ENCODE results near the gene SULT1A2.
"Not testable (repeated sequence)": the region's sequence is repeated elsewhere in the genome, so short reads cannot be mapped to it uniquely, and the experiment has no call there.

The SULT1A2 gene

GRCh38 chr16:28596840-28597691, at the start of gene SULT1A2:
SULT1A2 (minus strand) TSS chr16:28597050; CDS start chr16:28595930, 1,120 bp downstream.
- H3K9ac ChIP-seq (ENCODE audit: low read depth, low read length), result no peak within 1 kb of the TSS; the same call in 1 of the 2 replicates

GRCh38 chr16:28639959-28640358, 43.1 kb upstream of the SULT1A2 start:
- not testable (repeated sequence) for H3K4me1 ChIP-seq (ENCODE audit: insufficient read depth, low read length); H3K9ac ChIP-seq (ENCODE audit: low read depth, low read length); H3K9me3 ChIP-seq (ENCODE audit: control insufficient read depth, insufficient read depth, low read length)

More at GRCh38 chr16:28596840-28597691, at the start of gene SULT1A2:
- Histone ChIP-seq H3K36me3 (ENCODE audit: insufficient read depth, low read length) (no peaks in the 10 kb centered on the region), H3K9me3 (ENCODE audit: control insufficient read depth, insufficient read depth, low read length) (no peaks in the 10 kb centered on the region), H3K4me1 (ENCODE audit: insufficient read depth, low read length) (peaks cover 15% of the 10 kb centered on the region; the same call in 1 of the 2 replicates)

GRCh38 chr16:28638359-28638758, 41.5 kb upstream of the SULT1A2 start:
- not testable (repeated sequence) for H3K9me3 ChIP-seq (ENCODE audit: control insufficient read depth, insufficient read depth, low read length); H3K4me1 ChIP-seq (ENCODE audit: insufficient read depth, low read length); H3K36me3 ChIP-seq (ENCODE audit: insufficient read depth, low read length); H3K9ac ChIP-seq (ENCODE audit: low read depth, low read length)

More at GRCh38 chr16:28639959-28640358, 43.1 kb upstream of the SULT1A2 start:
- not testable (repeated sequence) for H3K36me3 ChIP-seq (ENCODE audit: insufficient read depth, low read length)

- H3K9me3 ChIP-seq (ENCODE audit: control insufficient read depth, insufficient read depth, low read length); H3K4me1 ChIP-seq (ENCODE audit: insufficient read depth, low read length); H3K9ac ChIP-seq (ENCODE audit: low read depth, low read length); H3K36me3 ChIP-seq (ENCODE audit: insufficient read depth, low read length): not testable (repeated sequence)
Measured at GRCh38 chr16:28637765-28638164, 40.9 kb upstream of the SULT1A2 start, which contains the start of gene NPIPB8. NPIPB8 (plus strand) TSS chr16:28638065; CDS start chr16:28638361, 296 bp downstream.

- H3K4me1 ChIP-seq (ENCODE audit: insufficient read depth, low read length); H3K36me3 ChIP-seq (ENCODE audit: insufficient read depth, low read length): not testable (repeated sequence)
Measured at GRCh38 chr16:28636093-28636823, 39.4 kb upstream of the SULT1A2 start.

GRCh38 chr16:28630905-28631304, 34.1 kb upstream of the SULT1A2 start:
- H3K9me3 ChIP-seq (ENCODE audit: control insufficient read depth, insufficient read depth, low read length); H3K4me1 ChIP-seq (ENCODE audit: insufficient read depth, low read length); H3K36me3 ChIP-seq (ENCODE audit: insufficient read depth, low read length): not testable (repeated sequence)

More at GRCh38 chr16:28636093-28636823, 39.4 kb upstream of the SULT1A2 start:
- not testable (repeated sequence) for H3K9me3 ChIP-seq (ENCODE audit: control insufficient read depth, insufficient read depth, low read length); H3K9ac ChIP-seq (ENCODE audit: low read depth, low read length)

GRCh38 chr16:28623172-28623711, 26.4 kb upstream of the SULT1A2 start:
- H3K4me1 ChIP-seq (ENCODE audit: insufficient read depth, low read length), result peaks cover 8% of the 10 kb centered on the region; the same call in 1 of the 2 replicates
- no peaks in the 10 kb centered on the region for H3K36me3 ChIP-seq (ENCODE audit: insufficient read depth, low read length)
- H3K9me3 ChIP-seq (ENCODE audit: control insufficient read depth, insufficient read depth, low read length), result no peaks in the 10 kb centered on the region
- no peak overlapping the region for H3K9ac ChIP-seq (ENCODE audit: low read depth, low read length)

More at GRCh38 chr16:28630905-28631304, 34.1 kb upstream of the SULT1A2 start:
- not testable (repeated sequence) for H3K9ac ChIP-seq (ENCODE audit: low read depth, low read length)

- H3K9me3 ChIP-seq (ENCODE audit: control insufficient read depth, insufficient read depth, low read length); H3K36me3 ChIP-seq (ENCODE audit: insufficient read depth, low read length); H3K9ac ChIP-seq (ENCODE audit: low read depth, low read length); H3K4me1 ChIP-seq (ENCODE audit: insufficient read depth, low read length): not testable (repeated sequence)
Measured at GRCh38 chr16:28622532-28623171, 25.8 kb upstream of the SULT1A2 start.

- H3K36me3 ChIP-seq (ENCODE audit: insufficient read depth, low read length), result no peaks in the 10 kb centered on the region
- H3K4me1 ChIP-seq (ENCODE audit: insufficient read depth, low read length), result peaks cover 13% of the 10 kb centered on the region; the same call in 1 of the 2 replicates
- no peak overlapping the region for H3K9ac ChIP-seq (ENCODE audit: low read depth, low read length)
- no peaks in the 10 kb centered on the region for H3K9me3 ChIP-seq (ENCODE audit: control insufficient read depth, insufficient read depth, low read length)
Measured at GRCh38 chr16:28621481-28622155, 24.8 kb upstream of the SULT1A2 start.

- not testable (repeated sequence) for H3K9ac ChIP-seq (ENCODE audit: low read depth, low read length); H3K9me3 ChIP-seq (ENCODE audit: control insufficient read depth, insufficient read depth, low read length); H3K36me3 ChIP-seq (ENCODE audit: insufficient read depth, low read length)
- H3K4me1 ChIP-seq (ENCODE audit: insufficient read depth, low read length), result peaks cover 13% of the 10 kb centered on the region; the same call in 1 of the 2 replicates
Measured at GRCh38 chr16:28620316-28620715, 23.5 kb upstream of the SULT1A2 start.

- Histone ChIP-seq H3K9ac (ENCODE audit: low read depth, low read length) (no peak overlapping the region), H3K4me1 (ENCODE audit: insufficient read depth, low read length) (peaks cover 13% of the 10 kb centered on the region; the same call in 1 of the 2 replicates), H3K9me3 (ENCODE audit: control insufficient read depth, insufficient read depth, low read length) (no peaks in the 10 kb centered on the region), H3K36me3 (ENCODE audit: insufficient read depth, low read length) (no peaks in the 10 kb centered on the region)
Measured at GRCh38 chr16:28617874-28618273, 21.0 kb upstream of the SULT1A2 start.

GRCh38 chr16:28616636-28617035, 19.8 kb upstream of the SULT1A2 start:
- Histone ChIP-seq H3K9ac (ENCODE audit: low read depth, low read length) (no peak overlapping the region), H3K4me1 (ENCODE audit: insufficient read depth, low read length) (peaks cover 8% of the 10 kb centered on the region; the same call in 1 of the 2 replicates), H3K36me3 (ENCODE audit: insufficient read depth, low read length) (no peaks in the 10 kb centered on the region), H3K9me3 (ENCODE audit: control insufficient read depth, insufficient read depth, low read length) (no peaks in the 10 kb centered on the region)

GRCh38 chr16:28616224-28616577, 19.4 kb upstream of the SULT1A2 start:
- H3K9ac ChIP-seq (ENCODE audit: low read depth, low read length); H3K36me3 ChIP-seq (ENCODE audit: insufficient read depth, low read length); H3K4me1 ChIP-seq (ENCODE audit: insufficient read depth, low read length); H3K9me3 ChIP-seq (ENCODE audit: control insufficient read depth, insufficient read depth, low read length): not testable (repeated sequence)
